Measurements from ENCODE around the gene ANKRD44. TPM values are rescaled to one million over a fixed set of nuclear protein-coding genes. Genes with fewer than 3 reads are reported as not detected.

Gene ANKRD44
- total and polyA plus RNA-seq, 2 of the 8 experiments (the other 6 are each of a cell fraction or from before 2014, with no cell fraction given), result 1.2 to 1.3 TPM

DNA sequence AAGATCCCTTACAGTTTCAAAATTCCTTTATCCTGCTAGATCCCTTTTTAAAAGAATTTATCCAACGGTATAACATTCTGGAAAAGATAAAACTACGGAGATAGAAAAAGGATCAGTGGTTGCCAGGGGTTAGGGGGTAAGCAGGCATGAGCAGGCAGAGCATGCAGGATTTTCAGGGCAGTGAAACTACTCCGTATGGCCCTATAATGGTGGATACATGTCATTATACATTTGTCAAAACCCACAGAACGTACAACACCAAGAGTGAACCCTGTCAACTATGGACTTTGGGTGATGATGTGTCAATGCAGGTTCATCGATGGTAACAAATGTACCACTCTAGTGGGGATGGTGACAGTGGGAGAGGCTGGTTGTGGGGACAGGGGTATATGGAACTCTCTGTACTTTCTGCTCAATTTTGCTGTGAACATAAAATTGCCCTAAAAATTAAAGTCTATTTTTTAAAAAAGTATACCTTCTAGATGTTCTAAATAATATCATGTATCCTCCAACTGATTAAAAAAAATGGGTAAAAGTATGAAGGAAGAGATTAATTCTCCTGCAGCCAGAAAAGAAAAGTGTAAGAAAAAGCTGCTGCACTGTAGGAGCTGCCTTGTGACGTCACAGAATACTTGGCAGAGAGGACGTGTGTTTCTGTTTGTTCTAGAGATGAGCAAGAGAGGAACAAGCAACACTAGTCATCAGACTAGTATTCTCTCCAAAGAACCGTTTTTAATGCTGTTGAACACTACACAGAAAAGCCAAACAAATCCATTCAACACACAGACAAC lies 23.6 kb downstream of the ANKRD44 start (continued):
- TF ChIP-seq SRF (IDR thresholded peaks at IDR 0.05; ENCODE audit: low read depth, low read length), result no peak
- TF ChIP-seq, protein P1, sequence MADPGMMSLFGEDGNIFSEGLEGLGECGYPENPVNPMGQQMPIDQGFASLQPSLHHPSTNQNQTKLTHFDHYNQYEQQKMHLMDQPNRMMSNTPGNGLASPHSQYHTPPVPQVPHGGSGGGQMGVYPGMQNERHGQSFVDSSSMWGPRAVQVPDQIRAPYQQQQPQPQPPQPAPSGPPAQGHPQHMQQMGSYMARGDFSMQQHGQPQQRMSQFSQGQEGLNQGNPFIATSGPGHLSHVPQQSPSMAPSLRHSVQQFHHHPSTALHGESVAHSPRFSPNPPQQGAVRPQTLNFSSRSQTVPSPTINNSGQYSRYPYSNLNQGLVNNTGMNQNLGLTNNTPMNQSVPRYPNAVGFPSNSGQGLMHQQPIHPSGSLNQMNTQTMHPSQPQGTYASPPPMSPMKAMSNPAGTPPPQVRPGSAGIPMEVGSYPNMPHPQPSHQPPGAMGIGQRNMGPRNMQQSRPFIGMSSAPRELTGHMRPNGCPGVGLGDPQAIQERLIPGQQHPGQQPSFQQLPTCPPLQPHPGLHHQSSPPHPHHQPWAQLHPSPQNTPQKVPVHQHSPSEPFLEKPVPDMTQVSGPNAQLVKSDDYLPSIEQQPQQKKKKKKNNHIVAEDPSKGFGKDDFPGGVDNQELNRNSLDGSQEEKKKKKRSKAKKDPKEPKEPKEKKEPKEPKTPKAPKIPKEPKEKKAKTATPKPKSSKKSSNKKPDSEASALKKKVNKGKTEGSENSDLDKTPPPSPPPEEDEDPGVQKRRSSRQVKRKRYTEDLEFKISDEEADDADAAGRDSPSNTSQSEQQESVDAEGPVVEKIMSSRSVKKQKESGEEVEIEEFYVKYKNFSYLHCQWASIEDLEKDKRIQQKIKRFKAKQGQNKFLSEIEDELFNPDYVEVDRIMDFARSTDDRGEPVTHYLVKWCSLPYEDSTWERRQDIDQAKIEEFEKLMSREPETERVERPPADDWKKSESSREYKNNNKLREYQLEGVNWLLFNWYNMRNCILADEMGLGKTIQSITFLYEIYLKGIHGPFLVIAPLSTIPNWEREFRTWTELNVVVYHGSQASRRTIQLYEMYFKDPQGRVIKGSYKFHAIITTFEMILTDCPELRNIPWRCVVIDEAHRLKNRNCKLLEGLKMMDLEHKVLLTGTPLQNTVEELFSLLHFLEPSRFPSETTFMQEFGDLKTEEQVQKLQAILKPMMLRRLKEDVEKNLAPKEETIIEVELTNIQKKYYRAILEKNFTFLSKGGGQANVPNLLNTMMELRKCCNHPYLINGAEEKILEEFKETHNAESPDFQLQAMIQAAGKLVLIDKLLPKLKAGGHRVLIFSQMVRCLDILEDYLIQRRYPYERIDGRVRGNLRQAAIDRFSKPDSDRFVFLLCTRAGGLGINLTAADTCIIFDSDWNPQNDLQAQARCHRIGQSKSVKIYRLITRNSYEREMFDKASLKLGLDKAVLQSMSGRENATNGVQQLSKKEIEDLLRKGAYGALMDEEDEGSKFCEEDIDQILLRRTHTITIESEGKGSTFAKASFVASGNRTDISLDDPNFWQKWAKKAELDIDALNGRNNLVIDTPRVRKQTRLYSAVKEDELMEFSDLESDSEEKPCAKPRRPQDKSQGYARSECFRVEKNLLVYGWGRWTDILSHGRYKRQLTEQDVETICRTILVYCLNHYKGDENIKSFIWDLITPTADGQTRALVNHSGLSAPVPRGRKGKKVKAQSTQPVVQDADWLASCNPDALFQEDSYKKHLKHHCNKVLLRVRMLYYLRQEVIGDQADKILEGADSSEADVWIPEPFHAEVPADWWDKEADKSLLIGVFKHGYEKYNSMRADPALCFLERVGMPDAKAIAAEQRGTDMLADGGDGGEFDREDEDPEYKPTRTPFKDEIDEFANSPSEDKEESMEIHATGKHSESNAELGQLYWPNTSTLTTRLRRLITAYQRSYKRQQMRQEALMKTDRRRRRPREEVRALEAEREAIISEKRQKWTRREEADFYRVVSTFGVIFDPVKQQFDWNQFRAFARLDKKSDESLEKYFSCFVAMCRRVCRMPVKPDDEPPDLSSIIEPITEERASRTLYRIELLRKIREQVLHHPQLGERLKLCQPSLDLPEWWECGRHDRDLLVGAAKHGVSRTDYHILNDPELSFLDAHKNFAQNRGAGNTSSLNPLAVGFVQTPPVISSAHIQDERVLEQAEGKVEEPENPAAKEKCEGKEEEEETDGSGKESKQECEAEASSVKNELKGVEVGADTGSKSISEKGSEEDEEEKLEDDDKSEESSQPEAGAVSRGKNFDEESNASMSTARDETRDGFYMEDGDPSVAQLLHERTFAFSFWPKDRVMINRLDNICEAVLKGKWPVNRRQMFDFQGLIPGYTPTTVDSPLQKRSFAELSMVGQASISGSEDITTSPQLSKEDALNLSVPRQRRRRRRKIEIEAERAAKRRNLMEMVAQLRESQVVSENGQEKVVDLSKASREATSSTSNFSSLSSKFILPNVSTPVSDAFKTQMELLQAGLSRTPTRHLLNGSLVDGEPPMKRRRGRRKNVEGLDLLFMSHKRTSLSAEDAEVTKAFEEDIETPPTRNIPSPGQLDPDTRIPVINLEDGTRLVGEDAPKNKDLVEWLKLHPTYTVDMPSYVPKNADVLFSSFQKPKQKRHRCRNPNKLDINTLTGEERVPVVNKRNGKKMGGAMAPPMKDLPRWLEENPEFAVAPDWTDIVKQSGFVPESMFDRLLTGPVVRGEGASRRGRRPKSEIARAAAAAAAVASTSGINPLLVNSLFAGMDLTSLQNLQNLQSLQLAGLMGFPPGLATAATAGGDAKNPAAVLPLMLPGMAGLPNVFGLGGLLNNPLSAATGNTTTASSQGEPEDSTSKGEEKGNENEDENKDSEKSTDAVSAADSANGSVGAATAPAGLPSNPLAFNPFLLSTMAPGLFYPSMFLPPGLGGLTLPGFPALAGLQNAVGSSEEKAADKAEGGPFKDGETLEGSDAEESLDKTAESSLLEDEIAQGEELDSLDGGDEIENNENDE (IDR thresholded peaks at IDR 0.05; ENCODE audit: insufficient replicate concordance, low read length), result no peak

Data from H1 (cell line).